DMS114 treated with DMSO at 0.1 percent for 48 hours (cell line): ENCODE data around the gene KANSL1.

ENCODE experiments used
- DNase-seq: peaks from one replicate; lab custom pipeline; 2025; ENCODE audit not compliant: unreplicated experiment; lab: John Stamatoyannopoulos, UW

KANSL1 gene

GRCh38 chr17:46082257-46082656 lies 111.0 kb downstream of the KANSL1 start:
- no peak for DNase-seq

- no peak for DNase-seq
These were observed 112.3 kb downstream of the KANSL1 start for GRCh38 chr17:46081018-46081320.

- no peak for DNase-seq
These were observed 112.9 kb downstream of the KANSL1 start for GRCh38 chr17:46080118-46081017.

- no peak for DNase-seq
These were observed 114.6 kb downstream of the KANSL1 start for GRCh38 chr17:46078675-46079074.

GRCh38 chr17:46074540-46074939 lies 118.7 kb downstream of the KANSL1 start:
- no peak for DNase-seq

- no peak for DNase-seq
These were observed 120.2 kb downstream of the KANSL1 start for GRCh38 chr17:46072998-46073397.

- no peak for DNase-seq
These were observed 121.4 kb downstream of the KANSL1 start for GRCh38 chr17:46071796-46072195.

GRCh38 chr17:46064460-46064859 lies 128.8 kb downstream of the KANSL1 start:
- DNase-seq: no peak

- DNase-seq: no peak
These were observed 130.0 kb downstream of the KANSL1 start for GRCh38 chr17:46063241-46063640.

GRCh38 chr17:46061435-46061834 lies 131.8 kb downstream of the KANSL1 start:
- peak; percentile 13 for DNase-seq

GRCh38 chr17:46060461-46060860 lies 132.8 kb downstream of the KANSL1 start:
- DNase-seq: no peak

- DNase-seq: no peak
These were observed 133.7 kb downstream of the KANSL1 start for GRCh38 chr17:46059486-46059885.

GRCh38 chr17:46057366-46057765 lies 135.9 kb downstream of the KANSL1 start:
- DNase-seq: no peak

- DNase-seq: no peak
These were observed 136.4 kb downstream of the KANSL1 start for GRCh38 chr17:46056800-46057304.

GRCh38 chr17:46053911-46054534 lies 139.2 kb downstream of the KANSL1 start:
- no peak for DNase-seq

- no peak for DNase-seq
These were observed 143.6 kb downstream of the KANSL1 start for GRCh38 chr17:46049656-46050055.

GRCh38 chr17:46047856-46048255 lies 145.4 kb downstream of the KANSL1 start:
- DNase-seq: no peak

- DNase-seq: no peak
These were observed 145.8 kb downstream of the KANSL1 start for GRCh38 chr17:46047398-46047797.

- peak; percentile 11 for DNase-seq
These were observed 146.3 kb downstream of the KANSL1 start for GRCh38 chr17:46046957-46047356.

- no peak for DNase-seq
These were observed 147.6 kb downstream of the KANSL1 start for GRCh38 chr17:46045639-46046038.

- DNase-seq: no peak
These were observed 148.2 kb downstream of the KANSL1 start for GRCh38 chr17:46044989-46045388.

GRCh38 chr17:46044286-46044928 lies 148.8 kb downstream of the KANSL1 start:
- peak; percentile 82 for DNase-seq
